K562 (cell line): Measurements from ENCODE around the gene TOX2.

Experiments
- ATF1 ChIP-seq, 2 experiments: fragments of 450-650 bp in 1 of 2; IDR thresholded peaks; 2 replicates each; pipeline ENCODE4 v1.6.1; 2016; ENCODE audit warnings: missing compliant biosample characterization in 1 of 2, missing genetic modification characterization in 1 of 2
- CAMTA2 ChIP-seq: fragments of 250-450 bp; sonication (Bioruptor Pico); conservative IDR thresholded peaks from 2 replicates; pipeline ENCODE4 v1.5.1; 2022
- E2F6 ChIP-seq, 2 experiments: IDR thresholded peaks; 2 replicates each; pipeline ENCODE4 v1.6.1; 2011; ENCODE audit warnings: borderline replicate concordance in 1 of 2, control low read depth in 1 of 2, low read depth in 1 of 2, low read length in 1 of 2, mild to moderate bottlenecking in 1 of 2, mixed read lengths in 1 of 2, moderate library complexity in 1 of 2; ENCODE audit not compliant: insufficient read depth in 1 of 2, insufficient read length in 1 of 2, poor library complexity in 1 of 2, severe bottlenecking in 1 of 2; ENCODE audit errors: extremely low read depth in 1 of 2
- EP300 ChIP-seq: IDR thresholded peaks from 2 replicates; pipeline ENCODE4 v1.6.1; 2012; ENCODE audit warnings: low read length, improper control_type of control experiment
- HDAC2 ChIP-seq: fragments of 450-650 bp; IDR thresholded peaks from 2 replicates; pipeline ENCODE4 v1.6.1; 2016; ENCODE audit warnings: mild to moderate bottlenecking
- HDAC6 ChIP-seq: IDR thresholded peaks from 2 replicates; pipeline ENCODE4 v1.6.1; 2012; ENCODE audit warnings: low read depth, mild to moderate bottlenecking, control low read depth, inconsistent platforms, low read length, moderate library complexity
- MCM3 ChIP-seq: fragments of 450-650 bp; IDR thresholded peaks from 2 replicates; pipeline ENCODE4 v1.6.1; 2016
- POLR2A ChIP-seq: fragments of 450-650 bp; conservative IDR thresholded peaks from 2 replicates; pipeline ENCODE4 v1.6.1; 2016
- SMC3 ChIP-seq: conservative IDR thresholded peaks from 2 replicates; pipeline ENCODE4 v1.6.1; 2011; ENCODE audit warnings: low read depth, low read length, improper control_type of control experiment; ENCODE audit not compliant: insufficient read depth
- ZNF274 ChIP-seq: IDR thresholded peaks from 2 replicates; pipeline ENCODE4 v1.6.1; 2011; ENCODE audit warnings: low read depth, mild to moderate bottlenecking, low read length, moderate library complexity, borderline replicate concordance
- ZNF766 ChIP-seq: fragments of 200-800 bp; sonication (Bioruptor generic); conservative IDR thresholded peaks from 2 replicates; pipeline ENCODE4 v1.6.1; 2016; ENCODE audit warnings: missing genetic modification characterization, missing compliant biosample characterization
- TF ChIP-seq, protein P1 (sequence below): sonication (generic); formaldehyde crosslinking; IDR thresholded peaks from 2 replicates; pipeline ENCODE4 v1.8.0; 2022; ENCODE audit warnings: missing genetic modification reagents, mild to moderate bottlenecking, moderate library complexity, borderline replicate concordance
- TF ChIP-seq, protein P2 (sequence below), 3 experiments: IDR thresholded peaks in 2 of 3; conservative IDR thresholded peaks in 1 of 3; 2 replicates each; pipeline ENCODE4 v1.5.1; 2011 to 2012; ENCODE audit warnings: low read length in 3 of 3, mild to moderate bottlenecking in 3 of 3, control low read depth in 2 of 3, improper control_type of control experiment in 1 of 3, inconsistent platforms in 1 of 3, low read depth in 1 of 3, mixed read lengths in 1 of 3, moderate library complexity in 1 of 3; ENCODE audit not compliant: insufficient read depth in 2 of 3

GRCh38 chr20:43954704-43955061, 40.0 kb downstream of the TOX2 start:
- no peak for TF ChIP-seq ATF1 (CRISPR knock-in tag; IDR thresholded peaks at IDR 0.05)
- TF ChIP-seq ATF1 (tag; IDR thresholded peaks at IDR 0.05): no peak
- TF ChIP-seq, protein P1, sequence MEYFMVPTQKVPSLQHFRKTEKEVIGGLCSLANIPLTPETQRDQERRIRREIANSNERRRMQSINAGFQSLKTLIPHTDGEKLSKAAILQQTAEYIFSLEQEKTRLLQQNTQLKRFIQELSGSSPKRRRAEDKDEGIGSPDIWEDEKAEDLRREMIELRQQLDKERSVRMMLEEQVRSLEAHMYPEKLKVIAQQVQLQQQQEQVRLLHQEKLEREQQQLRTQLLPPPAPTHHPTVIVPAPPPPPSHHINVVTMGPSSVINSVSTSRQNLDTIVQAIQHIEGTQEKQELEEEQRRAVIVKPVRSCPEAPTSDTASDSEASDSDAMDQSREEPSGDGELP (CRISPR knock-in tag): no peak
- TF ChIP-seq HDAC6: no peak
- TF ChIP-seq CAMTA2 (CRISPR knock-in tag): no peak
- no peak for TF ChIP-seq POLR2A
- no peak for TF ChIP-seq HDAC2
- TF ChIP-seq SMC3: no peak
- TF ChIP-seq ZNF766 (CRISPR knock-in tag): no peak
- no peak for TF ChIP-seq EP300
- TF ChIP-seq E2F6 (IDR thresholded peaks at IDR 0.05; ENCODE audit: borderline replicate concordance in 1 of 2, extremely low read depth in 1 of 2, insufficient read depth in 1 of 2, insufficient read length in 1 of 2, low read depth in 1 of 2, low read length in 1 of 2, poor library complexity in 1 of 2, severe bottlenecking in 1 of 2): no peak
- no peak for TF ChIP-seq ZNF274
- no peak for TF ChIP-seq MCM3
- TF ChIP-seq, protein P2, sequence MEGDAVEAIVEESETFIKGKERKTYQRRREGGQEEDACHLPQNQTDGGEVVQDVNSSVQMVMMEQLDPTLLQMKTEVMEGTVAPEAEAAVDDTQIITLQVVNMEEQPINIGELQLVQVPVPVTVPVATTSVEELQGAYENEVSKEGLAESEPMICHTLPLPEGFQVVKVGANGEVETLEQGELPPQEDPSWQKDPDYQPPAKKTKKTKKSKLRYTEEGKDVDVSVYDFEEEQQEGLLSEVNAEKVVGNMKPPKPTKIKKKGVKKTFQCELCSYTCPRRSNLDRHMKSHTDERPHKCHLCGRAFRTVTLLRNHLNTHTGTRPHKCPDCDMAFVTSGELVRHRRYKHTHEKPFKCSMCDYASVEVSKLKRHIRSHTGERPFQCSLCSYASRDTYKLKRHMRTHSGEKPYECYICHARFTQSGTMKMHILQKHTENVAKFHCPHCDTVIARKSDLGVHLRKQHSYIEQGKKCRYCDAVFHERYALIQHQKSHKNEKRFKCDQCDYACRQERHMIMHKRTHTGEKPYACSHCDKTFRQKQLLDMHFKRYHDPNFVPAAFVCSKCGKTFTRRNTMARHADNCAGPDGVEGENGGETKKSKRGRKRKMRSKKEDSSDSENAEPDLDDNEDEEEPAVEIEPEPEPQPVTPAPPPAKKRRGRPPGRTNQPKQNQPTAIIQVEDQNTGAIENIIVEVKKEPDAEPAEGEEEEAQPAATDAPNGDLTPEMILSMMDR (IDR thresholded peaks at IDR 0.05 in 2 of 3, conservative IDR thresholded peaks at IDR 0.05 in 1 of 3; ENCODE audit: insufficient read depth in 2 of 3, low read depth in 1 of 3, low read length in 3 of 3): no peak
